OCI-LY7 (cell line): ENCODE results near the gene FOXB1. TPM values are rescaled to one million over a fixed set of nuclear protein-coding genes. Genes with fewer than 3 reads are reported as not detected.

Experiments used
- BruUV-seq: library from RNA; stranded (reverse); fragments of 400-500 nt; replicated peaks from 2 replicates; lab custom pipeline; 2021; lab: Mats Ljungman, UMichigan
- CTCF ChIA-PET: fragments of 300-600 bp; sonication (Branson Sonifier 250); formaldehyde crosslinking; loops from one replicate; lab custom pipeline; 2022; ENCODE audit warnings: antibody characterized with exemption; ENCODE audit not compliant: unreplicated experiment; lab: Charles Lee
- POLR2A ChIA-PET: fragments of 300-600 bp; sonication (Branson Sonifier 250); formaldehyde crosslinking; loops from one replicate; lab custom pipeline; 2022; ENCODE audit warnings: antibody characterized with exemption; lab: Charles Lee
- DNase-seq: peaks from one replicate; pipeline ENCODE4 v3.0.0-alpha.2; 2015; ENCODE audit warnings: low spot score
- H2AFZ ChIP-seq: fragments of 200-600 bp; sonication (generic), shearing (Covaris generic); 2 replicates; pipeline ENCODE4 v1.6.1; 2014; ENCODE audit warnings: mild to moderate bottlenecking, antibody characterized with exemption, low read length, moderate library complexity
- H3K27ac ChIP-seq: fragments of 200-600 bp; sonication (generic); 2 replicates; pipeline ENCODE4 v1.5.1; 2014; ENCODE audit warnings: mixed run types, low read depth, mild to moderate bottlenecking, moderate library complexity, low read length, inconsistent platforms; ENCODE audit not compliant: poor library complexity, severe bottlenecking
- H3K36me3 ChIP-seq: fragments of 200-600 bp; sonication (generic); 2 replicates; pipeline ENCODE4 v1.6.1; 2014; ENCODE audit warnings: mild to moderate bottlenecking, antibody characterized with exemption, low read length, moderate library complexity, mixed read lengths; ENCODE audit not compliant: insufficient read depth
- H3K4me1 ChIP-seq: fragments of 200-600 bp; sonication (generic); 2 replicates; pipeline ENCODE4 v1.5.1; 2014; ENCODE audit warnings: mild to moderate bottlenecking, low read length; ENCODE audit not compliant: insufficient read depth, poor library complexity, severe bottlenecking
- H3K4me2 ChIP-seq: fragments of 200-600 bp; sonication (generic); 2 replicates; pipeline ENCODE4 v1.6.1; 2014; ENCODE audit warnings: mild to moderate bottlenecking, low read length
- H3K4me3 ChIP-seq: fragments of 200-600 bp; sonication (generic); 2 replicates; pipeline ENCODE4 v1.5.1; 2014; ENCODE audit warnings: mild to moderate bottlenecking, low read depth, low read length; ENCODE audit not compliant: poor library complexity, severe bottlenecking
- H3K79me2 ChIP-seq: fragments of 200-600 bp; sonication (generic); 2 replicates; pipeline ENCODE4 v1.6.1; 2016; ENCODE audit warnings: low read depth, mild to moderate bottlenecking, low read length, moderate library complexity, mixed read lengths; ENCODE audit not compliant: insufficient read depth
- H3K9me2 ChIP-seq: fragments of 200-600 bp; sonication (generic); 2 replicates; pipeline ENCODE4 v1.6.1; 2016; ENCODE audit warnings: mild to moderate bottlenecking, low read length, mixed read lengths; ENCODE audit not compliant: insufficient read depth
- H3K9me3 ChIP-seq: fragments of 200-600 bp; sonication (generic); 2 replicates; pipeline ENCODE4 v1.6.1; 2014; ENCODE audit warnings: mild to moderate bottlenecking, mixed run types, low read length, mixed read lengths
- H4K20me1 ChIP-seq: fragments of 200-600 bp; sonication (generic); 2 replicates; pipeline ENCODE4 v1.6.1; 2014; ENCODE audit warnings: mild to moderate bottlenecking, antibody characterized with exemption, low read length, moderate library complexity, mixed read lengths; ENCODE audit not compliant: insufficient read depth
- CTCF ChIP-seq: fragments of 200-600 bp; sonication (generic); conservative IDR thresholded peaks from 2 replicates; pipeline ENCODE4 v1.5.1; 2014; ENCODE audit warnings: mild to moderate bottlenecking, antibody characterized with exemption, low read length, moderate library complexity, mixed read lengths
- EZH2phosphoT487 ChIP-seq: fragments of 200-600 bp; sonication (generic); IDR thresholded peaks from 2 replicates; pipeline ENCODE4 v1.6.1; 2018; ENCODE audit warnings: low read depth, borderline replicate concordance, mild to moderate bottlenecking, mixed run types, antibody characterized with exemption, low read length, moderate library complexity, mixed read lengths
- intact Hi-C: fragments of 100-400 bp; cut with micrococcal nuclease; formaldehyde crosslinking; loops from one replicate; pipeline ENCODE4 v1.10.0; 2022; ENCODE audit not compliant: unreplicated experiment
- total RNA-seq, 2 experiments: library from RNA; depleted of rRNA in 1 of 2; stranded (reverse); fragments of >200 nt in 1 of 2; shearing (Covaris generic) in 1 of 2; gene quantifications; 2 replicates each; pipeline ENCODE4 v1.2.3, GENCODE V29; 2014 to 2022

Gene FOXB1
- total RNA-seq, 2 experiments from 2014 or later: not detected

DNA sequence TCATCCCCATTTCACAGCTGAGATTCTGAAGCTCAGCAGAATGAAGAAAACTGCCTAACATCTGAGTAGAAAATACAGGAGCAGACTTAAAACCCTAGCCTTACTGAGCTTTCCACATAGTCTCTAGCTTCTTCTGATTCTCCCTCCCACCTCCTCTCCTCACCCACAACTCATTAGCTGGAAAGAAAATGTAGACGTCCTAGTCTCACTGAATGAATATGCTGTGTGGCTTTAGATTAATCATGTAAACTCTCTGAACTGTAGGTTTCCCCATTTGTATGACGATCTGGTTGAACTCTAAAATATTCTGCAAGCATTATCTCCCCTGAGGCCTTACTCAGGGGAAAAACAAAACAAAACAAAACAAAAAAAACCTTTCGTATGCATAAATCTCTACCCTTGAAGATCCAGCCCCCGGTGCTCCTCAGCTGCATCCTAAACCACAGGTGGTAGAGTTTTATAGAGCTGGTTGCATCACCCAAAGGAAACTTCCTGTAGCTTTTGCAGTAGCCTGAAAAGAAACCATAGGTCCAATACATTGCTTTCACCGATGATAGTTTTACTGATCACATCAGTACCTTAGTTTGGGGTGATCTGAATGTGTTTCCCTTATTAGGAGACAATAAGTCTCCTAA is 40.6 kb downstream of the FOXB1 start:
- Histone ChIP-seq H3K9me2 (no peaks in the 10 kb centered on the region), H3K27ac (no peak overlapping the region), H3K9me3 (0 out of 2 replicates have a peak, but pooled peaks cover 1% of the 10 kb centered on the region), H3K4me1 (no peaks in the 10 kb centered on the region), H3K36me3 (no peaks in the 10 kb centered on the region), H3K79me2 (no peaks in the 10 kb centered on the region), H2AFZ (no peak overlapping the region), H3K4me2 (no peak overlapping the region), H3K4me3 (no peak overlapping the region), H4K20me1 (no peaks in the 10 kb centered on the region)
- intact Hi-C loops: loop anchor here (10.0 kb wide), 1 partner anchor 60 kb away; no protein-coding TSS in a partner anchor
- BruUV-seq: no TSS peak
- TF ChIP-seq EZH2phosphoT487 (no peak), CTCF (no peak)
- ChIA-PET CTCF (no interaction called here), POLR2A (interaction anchor here (0.7 kb wide), 1 partner anchor 370 kb away, joined by 3 read pairs; no protein-coding TSS in a partner anchor)
- DNase-seq: peak; percentile 11

GRCh38 chr15:60047701-60048100 is 43.6 kb downstream of the FOXB1 start:
- H3K4me2 ChIP-seq: no peak overlapping the region
- no peaks in the 10 kb centered on the region for H3K9me2 ChIP-seq
- H3K4me3 ChIP-seq: no peak overlapping the region
- no peaks in the 10 kb centered on the region for H3K79me2 ChIP-seq
- H3K4me1 ChIP-seq: no peaks in the 10 kb centered on the region
- intact Hi-C loops: loop anchor here (10.0 kb wide), 1 partner anchor 57 kb away; no protein-coding TSS in a partner anchor
- no peak overlapping the region for H3K27ac ChIP-seq
- no TSS peak for BruUV-seq
- 0 out of 2 replicates have a peak, but pooled peaks cover 12% of the 10 kb centered on the region for H3K9me3 ChIP-seq
- TF ChIP-seq CTCF (no peak), EZH2phosphoT487 (no peak)
- CTCF ChIA-PET: no interaction called here
- no peak overlapping the region for H2AFZ ChIP-seq
- no peak for DNase-seq
- no peaks in the 10 kb centered on the region for H3K36me3 ChIP-seq
- POLR2A ChIA-PET: interaction anchor here (0.7 kb wide), 1 partner anchor 1863 kb away, joined by 3 read pairs; no protein-coding TSS in a partner anchor
- H4K20me1 ChIP-seq: no peaks in the 10 kb centered on the region

GRCh38 chr15:60049948-60050347 is 45.8 kb downstream of the FOXB1 start:
- no peak overlapping the region for H2AFZ ChIP-seq
- H3K36me3 ChIP-seq: no peaks in the 10 kb centered on the region
- no peaks in the 10 kb centered on the region for H4K20me1 ChIP-seq
- intact Hi-C loops: loop anchor here (10.0 kb wide), 1 partner anchor 55 kb away; no protein-coding TSS in a partner anchor
- ChIA-PET CTCF (no interaction called here), POLR2A (no interaction called here)
- DNase-seq: no peak
- no peaks in the 10 kb centered on the region for H3K4me1 ChIP-seq
- no TSS peak for BruUV-seq
- no peaks in the 10 kb centered on the region for H3K9me2 ChIP-seq
- no peaks in the 10 kb centered on the region for H3K79me2 ChIP-seq
- TF ChIP-seq EZH2phosphoT487 (no peak), CTCF (no peak)
- H3K4me3 ChIP-seq: no peak overlapping the region
- no peak overlapping the region for H3K27ac ChIP-seq
- H3K4me2 ChIP-seq: no peak overlapping the region
- 0 out of 2 replicates have a peak, but pooled peaks cover 12% of the 10 kb centered on the region for H3K9me3 ChIP-seq
